GM20000 (cell line): ENCODE measurements around the gene CDK3.

ENCODE experiments used
- DNase-seq: peaks from one replicate; pipeline ENCODE4 v3.0.0; 2012; ENCODE audit warnings: low spot score
- TF ChIP-seq, protein P1 (sequence below): IDR thresholded peaks from 2 replicates; pipeline ENCODE4 v1.5.1; 2012; ENCODE audit warnings: mild to moderate bottlenecking, control low read depth; ENCODE audit errors: extremely low read depth, missing control alignments

Gene CDK3

DNA sequence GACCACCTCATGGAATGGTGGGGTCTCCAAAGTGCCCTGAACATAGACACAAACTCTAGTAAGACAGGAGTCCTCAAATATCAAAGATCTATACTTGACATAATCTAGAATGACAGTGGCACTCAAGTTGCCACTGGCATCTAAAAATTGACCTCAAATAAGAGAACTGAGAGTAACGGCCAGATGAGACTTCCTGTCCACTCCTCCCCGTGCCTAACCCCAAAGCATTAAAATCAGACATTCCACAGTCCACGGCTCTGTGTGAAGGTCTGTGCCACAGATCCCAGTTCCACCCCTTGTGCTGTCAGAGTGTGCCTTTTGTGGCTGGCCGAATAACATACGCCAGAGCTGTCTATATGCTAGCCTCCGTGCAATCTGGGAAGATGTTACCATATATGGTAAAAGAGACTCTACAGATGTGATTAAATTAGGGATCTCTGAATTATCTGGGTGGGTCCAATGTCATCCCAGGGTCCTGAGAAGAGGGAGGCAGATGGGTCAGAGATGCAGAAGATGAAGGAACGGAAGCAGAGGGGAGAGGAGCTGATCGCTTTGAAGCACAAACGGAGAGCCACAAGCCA lies 47.5 kb downstream of the CDK3 start:
- TF ChIP-seq, protein P1, sequence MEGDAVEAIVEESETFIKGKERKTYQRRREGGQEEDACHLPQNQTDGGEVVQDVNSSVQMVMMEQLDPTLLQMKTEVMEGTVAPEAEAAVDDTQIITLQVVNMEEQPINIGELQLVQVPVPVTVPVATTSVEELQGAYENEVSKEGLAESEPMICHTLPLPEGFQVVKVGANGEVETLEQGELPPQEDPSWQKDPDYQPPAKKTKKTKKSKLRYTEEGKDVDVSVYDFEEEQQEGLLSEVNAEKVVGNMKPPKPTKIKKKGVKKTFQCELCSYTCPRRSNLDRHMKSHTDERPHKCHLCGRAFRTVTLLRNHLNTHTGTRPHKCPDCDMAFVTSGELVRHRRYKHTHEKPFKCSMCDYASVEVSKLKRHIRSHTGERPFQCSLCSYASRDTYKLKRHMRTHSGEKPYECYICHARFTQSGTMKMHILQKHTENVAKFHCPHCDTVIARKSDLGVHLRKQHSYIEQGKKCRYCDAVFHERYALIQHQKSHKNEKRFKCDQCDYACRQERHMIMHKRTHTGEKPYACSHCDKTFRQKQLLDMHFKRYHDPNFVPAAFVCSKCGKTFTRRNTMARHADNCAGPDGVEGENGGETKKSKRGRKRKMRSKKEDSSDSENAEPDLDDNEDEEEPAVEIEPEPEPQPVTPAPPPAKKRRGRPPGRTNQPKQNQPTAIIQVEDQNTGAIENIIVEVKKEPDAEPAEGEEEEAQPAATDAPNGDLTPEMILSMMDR = no peak
- no peak for DNase-seq

DNA sequence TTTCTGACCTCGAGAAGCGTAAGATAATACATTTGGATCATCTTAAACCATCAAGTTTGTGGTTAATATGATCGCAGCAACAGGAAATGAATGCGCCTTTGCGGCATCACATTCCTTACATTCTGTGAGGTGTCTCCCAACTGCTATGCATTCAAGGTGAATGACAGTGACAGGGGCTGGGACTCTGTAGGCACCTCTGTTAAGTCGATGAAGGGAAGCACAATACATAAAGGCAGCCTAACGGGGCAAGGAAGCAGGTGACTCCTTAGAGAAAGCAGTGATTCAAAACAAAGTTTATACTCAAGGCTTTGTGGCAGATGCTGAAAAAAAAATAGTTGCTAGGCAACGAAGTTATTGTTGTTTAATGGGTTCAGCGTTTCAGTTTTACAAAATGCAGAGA lies 48.1 kb downstream of the CDK3 start:
- no peak for DNase-seq

DNA sequence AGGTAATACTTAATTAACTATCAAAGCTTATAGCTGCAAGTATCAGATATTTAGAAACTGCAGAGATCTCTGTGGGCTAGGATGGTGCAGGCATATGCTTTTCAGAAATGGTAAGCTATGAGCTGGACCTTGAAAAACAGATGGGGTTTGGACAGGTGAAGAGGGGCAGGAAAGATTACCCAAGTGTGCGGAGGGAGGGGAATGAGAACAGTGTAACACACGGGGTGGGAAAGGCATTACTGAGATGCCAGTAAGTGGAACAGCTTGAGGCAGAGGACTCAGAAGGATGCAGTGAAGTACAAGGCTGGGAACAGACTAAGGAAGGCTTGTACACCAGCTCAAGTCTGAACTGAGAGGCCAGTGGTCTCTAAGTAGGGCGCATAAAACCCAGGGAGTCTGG lies 48.6 kb downstream of the CDK3 start:
- TF ChIP-seq, protein P1 = no peak
- no peak for DNase-seq

More for the DNA sequence above, 48.1 kb downstream of the CDK3 start:
- TF ChIP-seq, protein P1 = no peak

DNA sequence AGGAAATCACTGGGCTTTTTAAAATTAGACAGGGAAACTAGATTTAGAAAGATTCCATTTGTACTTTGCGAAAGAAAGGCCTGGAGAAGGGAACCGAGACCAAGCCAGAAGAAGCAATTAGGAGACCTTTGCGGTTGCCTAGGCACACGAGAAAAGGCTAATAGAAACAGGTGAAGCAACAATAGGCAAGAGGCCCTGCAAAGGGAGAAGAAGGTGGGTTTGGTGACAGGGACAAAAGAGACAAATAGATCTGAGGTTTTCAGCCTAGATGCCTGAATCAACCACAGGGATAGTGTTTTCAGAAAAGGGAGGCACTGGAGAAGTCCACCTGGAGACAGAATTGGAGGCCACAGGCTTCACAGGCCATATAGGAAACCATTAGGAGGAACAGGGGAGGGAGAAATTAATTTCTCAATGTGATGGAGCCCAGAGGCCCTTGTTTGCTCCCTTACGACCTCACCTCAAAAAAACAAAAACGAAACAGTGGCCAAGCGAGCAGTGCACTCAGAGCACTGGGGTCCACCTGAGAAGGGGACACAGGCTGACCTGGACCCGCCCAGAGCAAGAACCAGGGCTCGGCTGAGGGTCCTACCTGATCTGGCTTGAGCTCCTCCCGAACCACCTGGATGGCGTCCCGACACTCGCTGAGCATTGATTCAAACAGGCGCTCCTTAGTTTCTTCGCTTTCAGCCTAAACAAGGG lies 49.3 kb downstream of the CDK3 start:
- DNase-seq = no peak
- TF ChIP-seq, protein P1 = no peak

DNA sequence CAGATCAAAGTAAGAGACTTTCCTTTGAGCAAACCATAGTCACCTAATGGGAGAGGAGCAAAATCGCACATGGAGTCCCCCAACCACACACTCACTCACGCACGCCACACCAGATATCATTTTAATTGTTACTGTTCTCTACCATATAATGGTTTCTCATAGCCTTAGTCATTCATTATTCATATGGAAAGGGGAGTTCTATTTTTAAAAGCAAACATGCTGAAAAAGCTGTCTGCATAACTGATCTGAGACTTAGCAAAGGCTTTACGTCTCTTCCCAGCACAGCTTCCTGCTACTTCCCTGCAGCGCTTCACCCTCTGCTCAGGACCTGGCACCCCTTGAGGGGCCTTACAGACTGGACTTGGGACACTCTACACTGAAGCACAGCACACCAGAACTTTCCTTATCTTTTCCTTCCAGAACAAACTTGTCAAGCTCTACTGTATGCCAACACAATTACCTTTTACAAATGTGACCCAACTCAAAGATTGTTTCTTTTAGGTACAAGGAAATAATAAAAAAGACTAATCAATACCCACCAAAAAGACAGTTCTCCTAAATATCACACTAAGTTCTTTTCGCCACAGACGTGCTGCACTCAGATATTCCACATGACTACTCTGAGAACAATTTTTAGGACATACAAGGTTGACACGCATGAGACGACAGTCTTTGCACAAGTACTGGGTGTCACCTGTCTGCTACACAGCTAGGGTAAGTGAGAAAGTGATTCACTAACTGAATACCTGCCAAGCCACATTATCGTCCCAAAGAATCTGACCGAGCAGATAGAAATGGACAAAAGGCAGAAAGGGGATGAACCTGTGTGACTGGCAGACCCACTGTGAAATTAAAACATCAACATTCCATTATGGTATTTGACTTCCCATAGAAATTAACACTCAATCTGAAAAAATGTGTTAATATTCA lies 50.1 kb downstream of the CDK3 start:
- no peak for DNase-seq
- TF ChIP-seq, protein P1 = no peak

DNA sequence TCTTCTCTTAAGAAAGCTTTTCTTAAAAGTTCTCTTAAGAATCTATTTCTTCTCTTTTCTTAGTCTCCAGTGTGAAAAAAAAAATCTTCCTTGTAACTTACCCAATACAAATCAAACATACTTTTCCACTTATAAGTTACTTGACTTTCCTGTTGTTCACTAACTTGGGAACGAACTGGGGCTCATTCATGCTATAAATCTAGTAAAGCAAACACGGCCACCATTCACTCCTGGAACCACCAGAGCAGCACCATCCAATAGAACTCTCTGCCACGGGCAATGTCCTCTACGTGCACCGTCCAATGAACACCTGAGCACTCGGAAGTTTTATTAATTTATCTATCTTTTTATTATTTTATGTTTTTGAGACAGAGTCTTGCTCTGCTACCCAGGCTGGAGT lies 50.9 kb downstream of the CDK3 start:
- TF ChIP-seq, protein P1 = no peak
- no peak for DNase-seq
